IMR-90 (cell line): ENCODE data around the gene FBXW7. TPM values are rescaled to one million over a fixed set of nuclear protein-coding genes. Genes with fewer than 3 reads are reported as not detected.

Experiments
- ATAC-seq: fragments of 200-7000 bp; cut with Tn5 transposase; 2 replicates; pipeline ENCODE4 v1.9.1; 2020; ENCODE audit warnings: low read depth, mild to moderate bottlenecking, moderate library complexity
- BruUV-seq: library from RNA; stranded (reverse); fragments of 400-500 nt; replicated peaks from 2 replicates; lab custom pipeline; 2021; lab: Mats Ljungman, UMichigan
- CTCF ChIA-PET: fragments of 300-600 bp; formaldehyde crosslinking; extraction: SDS; loops from one replicate; lab custom pipeline; 2021; ENCODE audit warnings: antibody characterized with exemption; lab: Yijun Ruan, JAX
- POLR2A ChIA-PET: fragments of 300-600 bp; sonication (Branson Sonifier 250); formaldehyde crosslinking; loops from one replicate; lab custom pipeline; 2022; ENCODE audit warnings: antibody characterized with exemption; ENCODE audit not compliant: unreplicated experiment; lab: Charles Lee
- DNase-seq: peaks from one replicate; pipeline ENCODE4 v3.0.0; 2013
- H2AFZ ChIP-seq: replicated peaks from 2 replicates; pipeline ENCODE3; 2013; ENCODE audit warnings: low read length, mild to moderate bottlenecking; ENCODE audit not compliant: poor library complexity
- H2AK5ac ChIP-seq: 2 replicates; pipeline ENCODE4 v1.6.1; 2013; ENCODE audit warnings: low read depth, low read length, inconsistent platforms
- H2AK9ac ChIP-seq: replicated peaks from 2 replicates; pipeline ENCODE3; 2013; ENCODE audit warnings: mild to moderate bottlenecking, low read depth, low read length, moderate library complexity; ENCODE audit not compliant: poor library complexity
- H2BK120ac ChIP-seq: 2 replicates; pipeline ENCODE4 v1.6.1; 2013; ENCODE audit warnings: low read depth, low read length, inconsistent platforms
- H2BK15ac ChIP-seq: 3 replicates; pipeline ENCODE4 v1.6.1; 2013; ENCODE audit warnings: low read depth, low read length, inconsistent platforms
- H2BK20ac ChIP-seq: 2 replicates; pipeline ENCODE4 v1.6.1; 2013; ENCODE audit warnings: low read depth, mild to moderate bottlenecking, inconsistent platforms, low read length, moderate library complexity
- H2BK5ac ChIP-seq: 2 replicates; pipeline ENCODE4 v1.6.1; 2013; ENCODE audit warnings: mild to moderate bottlenecking, low read depth, low read length, inconsistent platforms; ENCODE audit not compliant: poor library complexity, severe bottlenecking
- H3K14ac ChIP-seq: replicated peaks from 2 replicates; pipeline ENCODE4 v1.6.1; 2013; ENCODE audit warnings: low read depth, low read length, inconsistent platforms
- H3K18ac ChIP-seq: 2 replicates; pipeline ENCODE4 v1.6.1; 2013; ENCODE audit warnings: low read depth, low read length, control low read depth
- H3K23ac ChIP-seq: 2 replicates; pipeline ENCODE4 v1.6.1; 2013; ENCODE audit warnings: low read depth, low read length, inconsistent platforms
- H3K27ac ChIP-seq: 2 replicates; pipeline ENCODE4 v1.5.1; 2013; ENCODE audit warnings: mild to moderate bottlenecking, control low read depth, low read length; ENCODE audit not compliant: insufficient read depth
- H3K27me3 ChIP-seq: 2 replicates; pipeline ENCODE4 v1.6.1; 2013; ENCODE audit warnings: low read length; ENCODE audit not compliant: control insufficient read depth, insufficient read depth
- H3K36me3 ChIP-seq: 2 replicates; pipeline ENCODE4 v1.6.1; 2013; ENCODE audit warnings: low read length, mixed read lengths; ENCODE audit not compliant: control insufficient read depth, insufficient read depth
- H3K4ac ChIP-seq: 2 replicates; pipeline ENCODE4 v1.6.1; 2013; ENCODE audit warnings: low read depth, low read length, inconsistent platforms
- H3K4me1 ChIP-seq: 2 replicates; pipeline ENCODE4 v1.6.1; 2013; ENCODE audit warnings: low read length, mixed read lengths; ENCODE audit not compliant: control insufficient read depth, insufficient read depth
- H3K4me2 ChIP-seq: 2 replicates; pipeline ENCODE4 v1.6.1; 2013; ENCODE audit warnings: low read depth, mild to moderate bottlenecking, control low read depth, low read length, moderate library complexity
- H3K4me3 ChIP-seq: 2 replicates; pipeline ENCODE4 v1.5.1; 2013; ENCODE audit warnings: low read depth, mild to moderate bottlenecking, control low read depth, low read length, moderate library complexity; ENCODE audit not compliant: insufficient read depth
- H3K56ac ChIP-seq: 2 replicates; pipeline ENCODE4 v1.6.1; 2013; ENCODE audit warnings: low read length, inconsistent platforms; ENCODE audit not compliant: insufficient read depth; ENCODE audit errors: extremely low read depth
- H3K79me1 ChIP-seq, 2 experiments: 2 replicates each; pipeline ENCODE4 v1.6.1; 2013; ENCODE audit warnings: low read length in 2 of 2, inconsistent platforms in 1 of 2, low read depth in 1 of 2
- H3K9ac ChIP-seq: 2 replicates; pipeline ENCODE4 v1.6.1; 2013; ENCODE audit warnings: low read depth, low read length, control low read depth
- H3K9me1 ChIP-seq: 2 replicates; pipeline ENCODE4 v1.6.1; 2013; ENCODE audit warnings: low read length, inconsistent platforms; ENCODE audit not compliant: insufficient read depth
- H3K9me3 ChIP-seq: 2 replicates; pipeline ENCODE4 v1.6.1; 2013; ENCODE audit warnings: low read length; ENCODE audit not compliant: control insufficient read depth, insufficient read depth
- H4K20me1 ChIP-seq: 2 replicates; pipeline ENCODE4 v1.6.1; 2013; ENCODE audit warnings: low read length, inconsistent platforms; ENCODE audit not compliant: insufficient read depth
- H4K5ac ChIP-seq: 2 replicates; pipeline ENCODE4 v1.6.1; 2013; ENCODE audit warnings: mild to moderate bottlenecking, low read depth, low read length, control low read depth
- H4K8ac ChIP-seq, 2 experiments: 2 replicates each; pipeline ENCODE4 v1.6.1; 2013; ENCODE audit warnings: low read depth in 2 of 2, low read length in 2 of 2, control low read depth in 1 of 2, inconsistent platforms in 1 of 2
- H4K91ac ChIP-seq: 2 replicates; pipeline ENCODE4 v1.6.1; 2013; ENCODE audit warnings: low read depth, low read length, inconsistent platforms; ENCODE audit not compliant: insufficient read depth
- CEBPB ChIP-seq: IDR thresholded peaks from 2 replicates; pipeline ENCODE4 v1.6.1; 2012; ENCODE audit warnings: low read depth, low read length, improper control_type of control experiment
- CHD1 ChIP-seq: IDR thresholded peaks from 2 replicates; pipeline ENCODE4 v1.6.1; 2012; ENCODE audit warnings: low read depth, low read length, improper control_type of control experiment
- CTCF ChIP-seq: conservative IDR thresholded peaks from 2 replicates; pipeline ENCODE4 v1.5.1; 2012; ENCODE audit warnings: mild to moderate bottlenecking, low read depth, low read length, improper control_type of control experiment
- ELK1 ChIP-seq: fragments of 150-350 bp; IDR thresholded peaks from 2 replicates; pipeline ENCODE4 v1.6.1; 2016; ENCODE audit warnings: low read depth, mild to moderate bottlenecking, low read length, moderate library complexity, borderline replicate concordance
- FOS ChIP-seq: fragments of 150-350 bp; IDR thresholded peaks from 2 replicates; pipeline ENCODE4 v1.6.1; 2016; ENCODE audit warnings: low read depth, low read length
- MAZ ChIP-seq: IDR thresholded peaks from 2 replicates; pipeline ENCODE4 v1.6.1; 2012; ENCODE audit warnings: low read depth, mild to moderate bottlenecking, low read length, improper control_type of control experiment, moderate library complexity, borderline replicate concordance
- MXI1 ChIP-seq: IDR thresholded peaks from 2 replicates; pipeline ENCODE4 v1.6.1; 2012; ENCODE audit warnings: low read depth, mild to moderate bottlenecking, low read length, moderate library complexity, borderline replicate concordance
- NFE2L2 ChIP-seq: fragments of 150-350 bp; IDR thresholded peaks from 2 replicates; pipeline ENCODE4 v1.6.1; 2016; ENCODE audit warnings: low read depth, mild to moderate bottlenecking, low read length
- SMC3 ChIP-seq: fragments of 150-350 bp; IDR thresholded peaks from 2 replicates; pipeline ENCODE4 v1.6.1; 2016; ENCODE audit warnings: low read depth, mild to moderate bottlenecking, antibody characterized with exemption, low read length, moderate library complexity
- WGBS, 2 experiments: methylation state at CpG; one replicate each; pipeline versions ENCODE4 v1.1.5 to v1.1.7; 2013; ENCODE audit warnings: missing lambda C conversion rate in 2 of 2; ENCODE audit not compliant: insufficient read length in 1 of 2; ENCODE audit errors: extremely low coverage in 2 of 2; 5-methylcytosine and 5-hydroxymethylcytosine counted together
- dilution Hi-C: fragments of 300-500 bp; cut with HindIII; formaldehyde crosslinking; loops from one replicate; pipeline ENCODE4 v1.14.3; 2018; ENCODE audit warnings: low sequenced_read_pairs; ENCODE audit not compliant: unreplicated experiment
- in situ Hi-C: fragments of 300-500 bp; cut with MboI; formaldehyde crosslinking; loops from 3 replicates; pipeline ENCODE4 v1.14.3; 2019; ENCODE audit warnings: low sequenced_read_pairs, inconsistent platforms, mixed read lengths
- intact Hi-C: fragments of 100-400 bp; cut with micrococcal nuclease; formaldehyde crosslinking; loops from 2 replicates; pipeline ENCODE4 v1.10.0; 2022
- polyA plus RNA-seq, 3 experiments: library from polyadenylated mRNA; depleted of rRNA; stranded (reverse); fragments of >200 nt; gene quantifications; 2 replicates each; pipeline ENCODE4 v1.2.3, GENCODE V29; 2012; ENCODE audit warnings: low replicate concordance in 1 of 3
- total RNA-seq: library from RNA; depleted of rRNA; stranded (reverse); fragments of >200 nt; gene quantifications from 2 replicates; pipeline ENCODE4 v1.2.3, GENCODE V29; 2012

The FBXW7 gene
- total and polyA plus RNA-seq, 2 of the 4 experiments (the other 2 are of a cell fraction), result 7.2 to 27.4 TPM

- no peaks in the 10 kb centered on the region for H3K27me3 ChIP-seq
- TF ChIP-seq CEBPB (no peak), MAZ (no peak), SMC3 (no peak), CTCF (no peak), ELK1 (no peak), CHD1 (no peak), FOS (no peak), MXI1 (no peak), NFE2L2 (no peak)
- BruUV-seq, result no TSS peak
- H3K14ac ChIP-seq, result no peak overlapping the region
- H3K4me1 ChIP-seq, result no peaks in the 10 kb centered on the region
- H2BK5ac ChIP-seq, result no peak overlapping the region
- H2AFZ ChIP-seq, result no peak overlapping the region
- H4K20me1 ChIP-seq, result peaks cover 3% of the 10 kb centered on the region; the same call in 1 of the 2 replicates
- H2BK20ac ChIP-seq, result no peak overlapping the region
- H3K9me1 ChIP-seq, result no peaks in the 10 kb centered on the region
- no peak for ATAC-seq
- no peak overlapping the region for H3K4ac ChIP-seq
- no peak overlapping the region for H2AK5ac ChIP-seq
- H3K9me3 ChIP-seq, result no peaks in the 10 kb centered on the region
- no peak overlapping the region for H3K56ac ChIP-seq
- in situ Hi-C loops (no loop called here), dilution Hi-C loops (no loop called here), intact Hi-C loops (no loop called here)
- no peak overlapping the region for H2BK15ac ChIP-seq
- H4K8ac ChIP-seq, result no peak overlapping the region
- no peak overlapping the region for H3K18ac ChIP-seq
- CTCF ChIA-PET, result no interaction called here
- POLR2A ChIA-PET, result no interaction called here
- no peak overlapping the region for H3K4me2 ChIP-seq
- H2AK9ac ChIP-seq, result no peak overlapping the region
- no peak for DNase-seq
- no peak overlapping the region for H3K9ac ChIP-seq
- H2BK120ac ChIP-seq, result no peak overlapping the region
- peaks cover 7% of the 10 kb centered on the region for H3K36me3 ChIP-seq
- no peak overlapping the region for H3K27ac ChIP-seq
- no CpG with 5 or more reads among the region's 4 CpGs for WGBS, 2 experiments
- no peak overlapping the region for H3K4me3 ChIP-seq
- no peak overlapping the region for H4K91ac ChIP-seq
- H4K5ac ChIP-seq, result no peak overlapping the region
- peaks cover 0 to 2% of the 10 kb centered on the region in 2 experiments; a peak in 2 of 4 replicates for H3K79me1 ChIP-seq
- H3K23ac ChIP-seq, result no peak overlapping the region
Measured at GRCh38 chr4:152321398-152321797, 214.5 kb downstream of the FBXW7 start.
